HuH-7 (cell line): Measurements from ENCODE around the gene AGXT2.
"Not testable (repeated sequence)": the region's sequence is repeated elsewhere in the genome, so short reads cannot be mapped to it uniquely, and the experiment has no call there.

Source experiments
- DNase-seq: peaks from one replicate; pipeline ENCODE4 v3.0.0; 2011; ENCODE audit warnings: low spot score

The AGXT2 gene

DNA sequence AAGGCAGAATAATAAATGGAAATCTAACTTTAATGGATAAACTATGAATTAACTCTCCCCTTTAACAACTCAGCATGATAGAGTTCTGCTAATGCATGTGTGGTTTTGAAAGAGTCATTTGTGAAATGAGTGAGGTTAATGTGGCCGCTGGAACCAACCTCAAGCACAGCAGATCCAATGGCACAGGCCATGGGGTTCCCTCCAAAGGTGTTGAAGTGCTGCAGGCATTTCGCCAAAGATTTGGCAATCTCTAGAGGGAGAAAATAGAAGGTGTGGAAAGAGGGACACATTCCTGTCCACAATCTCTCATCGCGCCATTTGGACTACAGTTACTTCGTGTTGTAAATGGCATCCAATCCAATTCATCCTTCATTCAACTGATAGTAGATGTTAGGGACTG lies 35.0 kb downstream of the AGXT2 start:
- no peak for DNase-seq

DNA sequence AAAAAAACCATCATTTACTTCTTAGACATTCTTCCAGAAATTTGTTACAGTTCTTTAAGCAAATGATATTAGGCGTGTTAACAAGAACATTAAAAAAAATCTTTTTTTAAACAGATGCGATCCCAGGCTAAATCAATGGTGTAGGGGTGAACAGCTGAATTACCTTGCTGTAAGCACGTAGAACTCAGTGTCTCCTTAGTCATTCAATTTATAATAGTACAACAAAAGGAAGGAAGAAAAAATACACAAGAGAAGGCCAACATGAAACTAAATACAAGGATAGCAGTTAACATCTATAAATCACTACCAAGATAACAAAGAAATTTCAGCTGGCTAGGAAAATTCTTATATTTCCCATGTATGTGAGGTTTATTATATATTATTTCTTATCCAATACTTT lies 35.4 kb downstream of the AGXT2 start:
- no peak for DNase-seq

GRCh38 chr5:35010676-35011075 lies 37.1 kb downstream of the AGXT2 start:
- no peak for DNase-seq

- no peak for DNase-seq
Measured at GRCh38 chr5:35009657-35010056, 38.1 kb downstream of the AGXT2 start.

DNA sequence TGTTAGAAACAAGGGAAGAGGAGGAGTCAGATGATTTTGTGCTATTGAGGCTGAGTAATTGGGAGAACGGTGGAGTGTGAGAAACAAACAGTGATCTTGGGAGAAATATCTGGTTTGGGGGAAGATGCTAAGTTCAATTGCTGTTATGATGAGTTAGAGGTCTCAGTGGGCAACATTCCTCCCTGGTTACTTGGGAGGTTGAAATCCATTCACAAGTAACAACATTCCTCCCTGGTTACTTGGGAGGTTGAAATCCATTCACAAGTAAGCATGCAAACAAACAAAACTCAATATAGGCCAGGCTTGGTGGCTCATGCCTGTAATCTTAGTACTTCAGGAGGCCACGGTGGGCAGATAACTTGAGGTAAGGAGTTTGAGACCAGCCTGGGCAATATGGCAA lies 38.7 kb downstream of the AGXT2 start:
- DNase-seq, result no peak

DNA sequence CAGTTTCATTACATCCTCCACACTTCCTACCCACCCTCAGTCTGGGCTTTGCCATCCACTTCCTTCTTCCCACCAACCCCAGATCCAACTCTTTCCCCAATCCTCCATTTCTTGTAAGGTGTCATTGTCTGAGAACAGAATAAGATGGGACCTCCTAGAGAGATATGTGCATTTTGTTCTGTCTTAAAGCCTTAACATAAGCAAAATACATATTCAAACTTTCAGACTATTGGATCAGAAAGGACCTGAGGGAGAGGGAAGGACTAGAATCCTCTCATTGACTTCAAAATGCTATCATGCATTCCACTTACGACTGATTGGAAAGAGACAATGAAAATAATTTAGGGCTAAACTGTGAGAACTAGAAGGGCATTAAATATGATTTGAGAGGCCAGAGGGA lies 43.0 kb downstream of the AGXT2 start:
- DNase-seq, result no peak

DNA sequence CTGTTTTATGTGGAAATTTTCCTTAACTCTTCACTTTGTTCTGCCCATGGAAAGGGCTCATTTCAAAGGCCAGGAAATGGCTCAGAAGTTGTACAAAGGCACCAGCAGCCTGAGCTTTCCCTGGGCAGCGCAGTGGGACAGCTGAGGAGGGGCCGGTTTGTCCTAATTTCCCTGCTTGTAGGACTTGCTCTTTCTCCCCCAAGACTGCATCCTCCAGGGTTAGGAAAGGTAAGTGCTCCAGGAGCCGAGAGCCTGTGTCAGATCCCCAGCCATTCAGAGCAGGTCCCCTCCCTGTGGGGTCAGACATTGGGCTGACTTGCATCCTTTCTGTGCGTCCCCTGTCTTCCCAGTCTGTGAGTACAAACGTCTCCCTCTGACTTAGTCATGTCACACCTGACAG lies 43.5 kb downstream of the AGXT2 start:
- DNase-seq, result no peak

DNA sequence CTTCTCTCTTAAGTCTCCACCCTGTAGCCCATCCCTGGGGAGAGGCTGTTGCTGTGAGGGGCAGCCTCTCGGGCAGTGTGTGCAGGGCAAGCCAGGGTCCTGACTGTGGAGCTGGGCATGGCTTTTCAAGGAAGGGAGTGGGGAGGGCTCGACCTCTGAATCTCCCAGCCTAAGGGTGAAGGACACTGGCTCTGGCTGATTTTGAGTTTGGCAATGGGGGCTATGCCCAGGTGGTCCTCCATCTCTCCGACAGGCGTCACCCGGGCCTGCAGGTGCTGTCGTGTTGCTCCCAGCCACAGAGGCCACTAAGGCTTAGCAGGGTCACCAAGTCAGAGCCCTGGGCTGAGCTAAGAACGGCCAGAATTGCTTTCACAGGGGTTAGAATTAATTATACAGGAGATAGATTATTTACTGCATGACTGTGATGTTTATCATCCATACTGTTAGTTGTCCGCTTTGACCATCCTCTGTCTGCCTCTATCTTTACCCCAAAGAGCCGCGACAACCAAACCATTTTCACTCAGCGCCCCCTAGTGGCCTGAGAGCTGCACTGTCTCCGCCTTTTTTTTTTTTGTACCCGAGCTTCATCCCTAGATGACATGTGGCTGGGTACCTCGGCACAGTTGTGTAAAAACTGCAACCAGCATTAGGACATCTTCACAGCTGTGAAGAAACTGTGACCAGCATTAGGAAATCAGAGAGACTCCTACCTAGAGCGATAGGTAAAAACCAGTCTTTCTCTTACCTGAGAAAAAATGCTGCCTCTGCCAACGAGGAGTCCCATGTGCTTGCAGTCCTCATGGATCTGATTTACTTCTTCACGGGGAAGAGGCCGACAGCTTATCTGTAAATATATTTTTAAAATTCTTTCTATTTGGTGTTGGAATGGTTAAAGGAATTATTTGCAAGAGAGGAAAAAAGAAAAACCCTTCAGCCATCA lies 44.5 kb downstream of the AGXT2 start:
- peak; percentile 81 for DNase-seq

GRCh38 chr5:35002459-35002858 lies 45.3 kb downstream of the AGXT2 start:
- no peak for DNase-seq

DNA sequence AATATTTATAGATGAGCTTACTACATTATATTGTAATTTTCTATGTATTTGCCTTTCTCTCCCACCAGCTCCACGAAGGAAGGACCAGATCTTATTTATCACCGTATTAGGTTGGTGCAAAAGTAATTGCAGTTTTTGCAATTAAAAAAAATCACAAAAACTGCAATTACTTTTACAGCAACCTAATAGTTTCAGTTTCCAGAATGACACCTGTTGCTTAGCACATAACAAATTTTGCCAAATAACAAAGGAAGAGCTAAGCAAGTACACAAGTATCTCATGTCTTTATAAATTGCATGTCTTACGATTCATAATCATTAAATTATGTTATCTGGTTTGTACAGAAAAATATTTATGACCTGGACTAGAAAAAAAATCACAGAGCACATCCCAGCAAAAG lies 45.9 kb downstream of the AGXT2 start:
- DNase-seq, result no peak

DNA sequence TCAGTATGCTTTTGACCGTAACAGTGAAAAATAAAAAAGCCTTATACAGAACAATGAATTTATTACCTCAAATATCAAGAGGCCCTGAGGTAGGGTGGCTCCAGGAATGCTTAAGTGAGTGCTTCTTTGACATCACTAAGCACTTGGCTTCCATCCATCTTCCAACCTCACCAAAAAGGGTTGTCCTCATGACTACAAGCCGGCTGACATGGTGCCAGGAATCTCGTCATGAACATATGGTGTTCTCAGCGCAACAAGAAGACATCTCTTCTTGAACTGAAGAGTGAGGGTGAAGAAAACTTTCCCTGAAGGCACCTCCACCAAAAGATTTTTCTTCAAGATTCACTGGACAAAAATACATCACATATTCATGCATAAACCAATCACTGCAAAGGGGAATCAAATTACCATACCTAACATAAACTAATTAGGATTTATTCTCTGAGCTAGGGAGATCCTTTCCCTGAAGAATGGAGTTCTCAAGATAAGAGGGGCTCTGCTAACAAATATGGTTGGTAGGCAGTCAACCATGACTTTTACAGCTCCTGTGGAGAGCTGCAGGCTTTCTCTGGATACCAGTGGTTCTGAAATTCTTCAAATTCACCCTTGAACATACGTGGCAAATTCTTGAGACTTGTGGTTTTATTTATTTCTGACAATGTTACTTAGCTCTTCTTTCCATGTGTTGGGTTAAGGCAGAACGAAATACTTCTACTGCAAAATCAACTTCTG lies 49.5 kb downstream of the AGXT2 start:
- DNase-seq, result no peak

DNA sequence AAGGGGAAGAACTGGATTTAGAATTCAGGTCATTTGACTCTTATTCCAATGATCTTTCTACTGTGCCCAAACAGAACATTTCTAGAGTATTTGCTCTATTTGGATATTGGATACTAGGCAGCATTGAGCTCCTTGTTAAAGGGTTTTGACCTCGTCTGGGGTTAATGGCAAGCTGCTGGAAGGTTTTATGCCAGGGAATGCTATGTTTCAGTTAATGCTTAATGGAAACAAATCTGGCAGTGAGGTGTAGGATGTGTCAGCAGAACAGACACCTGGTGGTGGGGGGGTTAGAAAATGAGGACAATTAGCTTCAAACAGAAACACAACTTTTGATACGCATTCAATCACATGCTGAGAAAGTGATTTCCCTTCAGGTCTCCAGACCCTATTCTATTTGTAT lies 51.5 kb downstream of the AGXT2 start:
- DNase-seq, result no peak

DNA sequence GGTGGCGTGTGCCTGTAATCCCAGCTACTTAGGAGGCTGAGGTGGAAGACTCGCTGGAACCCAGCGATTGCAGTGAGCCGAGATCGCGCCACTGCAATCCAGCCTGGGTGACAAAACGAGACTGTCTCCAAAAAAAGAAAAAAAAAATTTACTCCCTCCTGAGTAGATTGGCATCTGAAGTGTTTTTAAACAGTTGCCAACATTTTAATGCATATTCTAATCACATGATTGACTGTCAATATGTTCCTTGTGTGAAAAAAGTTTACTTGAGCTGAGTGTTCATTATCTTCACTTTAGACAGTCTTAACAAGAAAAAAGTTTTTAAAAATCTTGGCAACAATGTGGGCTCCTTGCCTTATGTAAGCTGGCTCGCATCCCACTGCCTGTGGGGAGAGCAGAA lies 53.8 kb downstream of the AGXT2 start:
- no peak for DNase-seq

DNA sequence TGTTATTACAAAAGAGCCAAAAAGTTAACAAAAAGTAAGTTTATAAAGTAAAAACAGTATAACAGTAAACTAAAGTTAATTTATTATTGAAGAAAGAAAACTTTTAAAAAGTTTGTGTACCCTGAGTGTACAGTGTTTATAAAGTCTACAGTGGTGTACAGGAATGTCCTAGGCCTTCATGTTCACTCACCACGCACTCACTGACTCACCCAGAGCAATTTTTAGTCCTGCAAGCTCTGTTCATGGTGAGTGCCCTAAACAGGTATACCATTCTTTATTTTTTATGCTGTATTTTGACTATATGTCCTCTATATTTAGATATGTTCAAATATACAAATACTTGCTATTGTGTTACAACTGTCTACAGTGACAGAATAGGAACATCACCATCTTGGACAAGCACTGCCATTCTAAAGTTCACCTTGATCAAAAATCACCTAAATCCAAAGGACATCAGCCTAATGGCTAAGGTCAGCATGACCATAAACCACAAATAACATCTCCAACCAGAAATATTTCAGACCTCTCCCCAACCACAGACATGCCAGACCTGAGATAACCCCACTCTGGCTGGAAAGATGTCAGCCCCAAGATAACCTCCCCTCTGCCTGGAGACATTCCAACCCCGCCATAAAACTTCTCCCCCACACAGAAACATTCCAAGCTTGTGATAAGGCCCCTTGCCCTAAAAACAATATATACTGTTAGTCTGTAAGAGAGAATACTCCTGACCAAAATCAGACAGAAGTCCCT lies 56.1 kb downstream of the AGXT2 start:
- DNase-seq, result no peak

DNA sequence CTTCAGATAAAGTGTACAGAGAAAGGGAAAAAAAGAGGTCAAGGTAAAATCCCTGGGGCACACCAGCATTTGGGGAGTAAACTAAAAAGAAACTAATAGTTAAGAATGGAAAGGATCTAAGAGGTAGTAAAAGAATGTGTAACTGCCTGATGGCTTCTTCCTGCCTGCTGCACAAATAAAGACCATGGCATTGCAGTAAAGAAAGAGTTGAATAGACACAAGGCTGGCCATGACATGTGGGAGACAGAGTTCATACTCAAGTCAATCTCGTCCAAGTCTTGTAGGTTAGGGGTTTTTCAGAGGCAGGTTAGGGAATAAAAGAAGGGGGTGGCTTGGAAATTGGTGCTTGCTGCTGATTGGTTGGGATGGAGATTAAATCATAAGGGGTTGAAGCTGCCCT lies 60.8 kb downstream of the AGXT2 start:
- no peak for DNase-seq

DNA sequence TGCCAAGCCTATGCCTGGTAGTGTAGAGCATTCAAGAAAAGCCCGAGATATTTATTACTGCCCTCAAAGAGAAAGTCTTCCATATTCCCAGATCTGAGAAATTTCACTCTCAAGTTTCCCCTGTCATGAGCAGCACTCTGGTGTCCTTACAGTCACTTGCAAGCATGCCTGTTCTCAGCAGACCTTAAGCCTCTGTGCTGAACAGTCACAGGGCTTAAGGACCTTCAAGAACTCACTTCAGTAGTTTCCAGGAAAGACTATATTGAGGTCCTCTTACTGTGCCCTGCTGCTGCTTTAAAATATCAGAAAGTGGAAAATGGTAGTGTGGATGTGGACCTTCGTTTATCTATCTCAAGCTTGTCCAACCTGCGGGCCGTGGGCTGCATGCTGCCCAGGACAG lies 64.9 kb downstream of the AGXT2 start:
- no peak for DNase-seq

DNA sequence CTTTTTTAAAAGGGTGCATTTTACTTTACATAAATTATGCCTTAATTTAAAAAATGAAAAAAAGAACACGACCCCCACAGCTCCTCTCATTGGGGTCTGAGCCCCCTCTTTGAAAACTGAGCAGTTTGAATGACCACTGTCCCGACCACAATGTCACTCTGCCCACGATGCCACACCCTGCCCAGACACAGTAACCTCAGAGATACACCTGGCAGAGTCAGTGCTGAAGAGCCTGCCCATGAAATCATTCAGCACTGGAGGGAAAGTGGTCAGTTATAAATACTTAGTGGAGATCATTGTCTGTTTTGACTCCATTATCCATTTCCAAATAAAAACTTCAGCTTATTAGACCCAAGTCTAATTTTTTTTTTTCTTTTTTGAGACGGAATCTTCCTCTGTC lies 69.1 kb downstream of the AGXT2 start:
- no peak for DNase-seq

DNA sequence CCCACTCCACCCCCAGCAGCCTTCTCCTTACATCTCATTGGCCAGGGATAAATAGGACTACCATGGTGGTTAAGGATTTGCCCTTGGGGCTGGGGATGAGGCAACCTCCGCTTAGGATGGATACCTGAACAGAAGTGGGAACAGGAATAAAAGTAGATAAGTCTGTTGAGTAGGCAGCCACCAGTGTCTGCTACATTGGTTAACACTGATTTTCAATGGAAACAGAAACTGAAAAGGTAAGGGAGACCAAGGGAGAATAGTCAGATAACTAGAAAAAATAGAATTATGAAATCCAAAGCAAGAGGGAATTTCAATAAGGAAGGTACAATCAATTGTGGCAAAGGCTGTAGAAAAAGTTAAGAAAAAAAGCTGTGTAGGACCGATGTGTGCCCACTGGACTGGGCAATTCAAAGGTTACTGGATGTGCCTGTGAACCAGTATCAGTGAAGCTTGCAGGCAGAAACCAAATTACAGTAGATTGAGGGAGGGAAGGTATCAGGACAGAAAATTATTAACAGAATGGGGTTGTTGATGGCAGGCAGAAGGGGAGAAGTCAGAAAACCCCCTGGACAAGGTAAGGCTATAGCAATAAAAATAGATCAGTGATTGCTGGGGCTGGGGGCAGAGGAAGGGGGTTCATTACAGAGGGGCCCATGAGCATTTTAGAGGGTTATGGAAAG lies 69.7 kb downstream of the AGXT2 start:
- no peak for DNase-seq

DNA sequence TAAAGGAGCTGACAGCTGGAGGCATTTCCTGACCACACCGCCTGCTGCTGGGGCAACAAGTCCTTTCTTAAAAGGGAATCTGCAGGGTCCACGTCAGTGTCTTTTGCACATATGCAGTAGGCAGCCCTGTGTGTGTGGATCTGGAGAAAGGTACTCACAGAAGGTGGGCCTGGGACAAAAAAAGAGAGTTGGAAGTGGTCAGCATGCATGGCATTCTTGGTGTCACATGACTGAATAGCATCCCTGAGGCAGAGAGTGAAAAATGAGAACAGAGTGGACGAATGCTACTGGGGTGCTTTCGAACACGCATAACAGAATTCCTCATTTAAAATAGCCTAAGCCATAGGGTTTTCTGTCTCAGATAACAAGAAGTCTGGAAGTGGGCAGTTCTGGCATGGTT lies 71.4 kb downstream of the AGXT2 start:
- DNase-seq, result no peak

GRCh38 chr5:34971655-34972054 lies 76.1 kb downstream of the AGXT2 start:
- not testable (repeated sequence) for DNase-seq

DNA sequence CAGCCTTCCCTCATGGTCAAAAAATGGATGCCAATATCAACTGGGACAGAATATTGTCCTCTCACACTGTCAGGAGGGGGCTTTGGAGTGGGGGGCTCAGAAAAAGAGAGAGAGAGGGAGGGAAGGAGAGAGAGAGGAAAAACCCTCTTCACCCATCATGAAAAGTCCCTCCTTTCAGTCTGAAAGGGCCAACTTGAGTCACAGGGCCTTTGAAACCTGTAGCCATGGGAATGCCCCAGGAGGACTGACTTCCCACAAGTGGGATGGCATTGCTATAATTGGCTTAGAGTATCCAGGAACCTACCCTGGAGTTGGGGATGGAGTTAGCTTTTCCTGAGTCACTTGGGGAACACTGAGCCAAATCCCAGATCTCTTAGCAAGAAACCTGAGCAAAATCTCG lies 77.2 kb downstream of the AGXT2 start:
- no peak for DNase-seq

GRCh38 chr5:34968258-34968657 lies 79.5 kb downstream of the AGXT2 start:
- DNase-seq, result no peak
